Skin of body (tissue), 2 donors: ENCODE results near the gene NLRC3. TPM values are rescaled to one million over a fixed set of nuclear protein-coding genes. Genes with fewer than 3 reads are reported as not detected.
"Not testable (repeated sequence)": the region's sequence is repeated elsewhere in the genome, so short reads cannot be mapped to it uniquely, and the experiment has no call there.

Experiments
- DNase-seq: peaks from one replicate; lab custom pipeline; 2025; lab: John Stamatoyannopoulos, UW
- total RNA-seq: library from RNA; depleted of rRNA; stranded (reverse); fragments of >200 nt; gene quantifications from one replicate; pipeline ENCODE4 v1.2.3, GENCODE V29; 2014

NLRC3 gene
- total RNA-seq, 1 donor from 2014 or later: 0.39 TPM

GRCh38 chr16:3548445-3548844 is 28.8 kb downstream of the NLRC3 start:
- no peak for DNase-seq

GRCh38 chr16:3546986-3547682 is 30.1 kb downstream of the NLRC3 start:
- no peak for DNase-seq

- DNase-seq: no peak
Measured at GRCh38 chr16:3542601-3543373, 34.4 kb downstream of the NLRC3 start.

GRCh38 chr16:3541527-3542155 is 35.6 kb downstream of the NLRC3 start:
- DNase-seq: no peak

- DNase-seq: no peak
Measured at GRCh38 chr16:3538222-3538621, 39.0 kb downstream of the NLRC3 start.

- DNase-seq: no peak
Measured at GRCh38 chr16:3536851-3537250, 40.4 kb downstream of the NLRC3 start.

- peak; percentile 97 for DNase-seq
Measured at GRCh38 chr16:3536271-3536731, 40.9 kb downstream of the NLRC3 start.

- no peak for DNase-seq
Measured at GRCh38 chr16:3534126-3534525, 43.1 kb downstream of the NLRC3 start.

GRCh38 chr16:3532741-3533140 is 44.5 kb downstream of the NLRC3 start:
- no peak for DNase-seq

GRCh38 chr16:3530371-3530914 is 46.8 kb downstream of the NLRC3 start:
- DNase-seq: no peak

- DNase-seq: no peak
Measured at GRCh38 chr16:3529175-3529574, 48.0 kb downstream of the NLRC3 start.

GRCh38 chr16:3528406-3528805 is 48.8 kb downstream of the NLRC3 start:
- no peak for DNase-seq

GRCh38 chr16:3527216-3527829 is 49.9 kb downstream of the NLRC3 start:
- not testable (repeated sequence) for DNase-seq

- DNase-seq: no peak
Measured at GRCh38 chr16:3525951-3526350, 51.3 kb downstream of the NLRC3 start.

GRCh38 chr16:3523281-3523680 is 53.9 kb downstream of the NLRC3 start:
- no peak for DNase-seq

- no peak for DNase-seq
Measured at GRCh38 chr16:3520841-3521240, 56.4 kb downstream of the NLRC3 start.

- peak; percentile 94 for DNase-seq
Measured at GRCh38 chr16:3520413-3520812, 56.8 kb downstream of the NLRC3 start.

GRCh38 chr16:3519581-3519980 is 57.6 kb downstream of the NLRC3 start:
- no peak for DNase-seq

GRCh38 chr16:3518986-3519348 is 58.2 kb downstream of the NLRC3 start:
- DNase-seq: no peak

GRCh38 chr16:3518292-3518985 is 58.8 kb downstream of the NLRC3 start:
- no peak for DNase-seq

- no peak for DNase-seq
Measured at GRCh38 chr16:3515897-3516296, 61.3 kb downstream of the NLRC3 start.
